ENCODE measurements around the gene ARNT2.
"Not testable (repeated sequence)": the region's sequence is repeated elsewhere in the genome, so short reads cannot be mapped to it uniquely, and the experiment has no call there.

Gene ARNT2

GRCh38 chr15:80633221-80633620 lies 229.0 kb downstream of the ARNT2 start:
- DNase-seq: no peak

- no peak for DNase-seq
Observed at GRCh38 chr15:80635953-80636352, 231.8 kb downstream of the ARNT2 start.

GRCh38 chr15:80636675-80637074 lies 232.5 kb downstream of the ARNT2 start:
- no peak for DNase-seq

GRCh38 chr15:80637747-80638146 lies 233.6 kb downstream of the ARNT2 start:
- DNase-seq: no peak

GRCh38 chr15:80638553-80639167 lies 234.5 kb downstream of the ARNT2 start:
- no peak for DNase-seq

GRCh38 chr15:80639168-80639555 lies 235.0 kb downstream of the ARNT2 start:
- no peak for DNase-seq

GRCh38 chr15:80640531-80641121 lies 236.4 kb downstream of the ARNT2 start:
- no peak for DNase-seq

GRCh38 chr15:80641384-80641783 lies 237.2 kb downstream of the ARNT2 start:
- no peak for DNase-seq

- no peak for DNase-seq
Observed at GRCh38 chr15:80643431-80643951, 239.3 kb downstream of the ARNT2 start.

- DNase-seq: no peak
Observed at GRCh38 chr15:80645494-80646065, 241.4 kb downstream of the ARNT2 start.

- not testable (repeated sequence) for DNase-seq
Observed at GRCh38 chr15:80647424-80647823, 243.2 kb downstream of the ARNT2 start.

Data from amniotic stem cell (primary cell).